ENCODE measurements around the gene ARHGAP42.
A peak's percentile ranks its signal among the peaks of the same experiment; 100 is the strongest.

ARHGAP42 gene

GRCh38 chr11:100808904-100809491 is 121.9 kb downstream of the ARHGAP42 start:
- DNase-seq: peak; percentile 43

GRCh38 chr11:100810146-100810545 is 123.1 kb downstream of the ARHGAP42 start:
- peak; percentile 78 for DNase-seq

GRCh38 chr11:100810666-100811065 is 123.6 kb downstream of the ARHGAP42 start:
- DNase-seq: no peak

- no peak for DNase-seq
These were observed 125.4 kb downstream of the ARHGAP42 start for GRCh38 chr11:100812517-100812916.

- DNase-seq: no peak
These were observed 128.8 kb downstream of the ARHGAP42 start for GRCh38 chr11:100815787-100816330.

- no peak for DNase-seq
These were observed 129.7 kb downstream of the ARHGAP42 start for GRCh38 chr11:100816823-100817222.

GRCh38 chr11:100817620-100818019 is 130.5 kb downstream of the ARHGAP42 start:
- no peak for DNase-seq

- no peak for DNase-seq
These were observed 133.5 kb downstream of the ARHGAP42 start for GRCh38 chr11:100820621-100821020.

- peak; percentile 84 for DNase-seq
These were observed 134.1 kb downstream of the ARHGAP42 start for GRCh38 chr11:100821198-100821597.

- DNase-seq: no peak
These were observed 136.3 kb downstream of the ARHGAP42 start for GRCh38 chr11:100823360-100823759.

GRCh38 chr11:100824041-100824809 is 137.1 kb downstream of the ARHGAP42 start:
- DNase-seq: no peak

- DNase-seq: no peak
These were observed 138.5 kb downstream of the ARHGAP42 start for GRCh38 chr11:100825626-100826025.

GRCh38 chr11:100827934-100828661 is 141.0 kb downstream of the ARHGAP42 start:
- DNase-seq: peak; percentile 78

GRCh38 chr11:100830274-100830673 is 143.2 kb downstream of the ARHGAP42 start:
- peak; percentile 92 for DNase-seq

GRCh38 chr11:100830978-100831732 is 144.1 kb downstream of the ARHGAP42 start:
- DNase-seq: peak; percentile 48

GRCh38 chr11:100831929-100832494 is 144.9 kb downstream of the ARHGAP42 start:
- no peak for DNase-seq

GRCh38 chr11:100832829-100833228 is 145.7 kb downstream of the ARHGAP42 start:
- no peak for DNase-seq

GRCh38 chr11:100833276-100833675 is 146.2 kb downstream of the ARHGAP42 start:
- no peak for DNase-seq

GRCh38 chr11:100835854-100836253 is 148.8 kb downstream of the ARHGAP42 start:
- DNase-seq: no peak

- DNase-seq: no peak
These were observed 150.2 kb downstream of the ARHGAP42 start for GRCh38 chr11:100837311-100837710.

GRCh38 chr11:100841711-100842407 is 154.8 kb downstream of the ARHGAP42 start:
- no peak for DNase-seq
